Measurements from ENCODE around the gene KRTAP16-1. TPM values are rescaled to one million over a fixed set of nuclear protein-coding genes. Genes with fewer than 3 reads are reported as not detected.

Gene KRTAP16-1
- total and polyA plus RNA-seq, 9 donors, result not detected

- H3K4me1 ChIP-seq (ENCODE audit: insufficient read depth), result no peaks in the 10 kb centered on the region
- no peaks in the 10 kb centered on the region for H3K9me3 ChIP-seq
- no peak overlapping the region for H3K27ac ChIP-seq
- no peak for DNase-seq
- H3K4me3 ChIP-seq, result no peak overlapping the region
- intact Hi-C loops (cut with DNase I), result no loop called here
- 91 to 92% (median 91%) methylated on average over 20 of the region's 20 CpGs for WGBS, 3 donors
- H3K36me3 ChIP-seq, result no peaks in the 10 kb centered on the region
- TF ChIP-seq CTCF (IDR thresholded peaks at IDR 0.05), result no peak
- TF ChIP-seq POLR2A (IDR thresholded peaks at IDR 0.05), result no peak
- no peak for TF ChIP-seq EP300 (IDR thresholded peaks at IDR 0.05)
- no peaks in the 10 kb centered on the region for H3K27me3 ChIP-seq
Measured at GRCh38 chr17:41298458-41299135, 10.5 kb downstream of the KRTAP16-1 start.

- H3K4me3 ChIP-seq, result no peak overlapping the region
- no peak for DNase-seq
Measured at GRCh38 chr17:41296846-41297245, 12.3 kb downstream of the KRTAP16-1 start.

GRCh38 chr17:41294016-41294415 is 15.1 kb downstream of the KRTAP16-1 start:
- WGBS, 3 donors, result 83 to 89% (median 88%) methylated on average over 1 of the region's 1 CpG

More at GRCh38 chr17:41296846-41297245, 12.3 kb downstream of the KRTAP16-1 start:
- intact Hi-C loops (cut with DNase I), result no loop called here
- 31 to 56% (median 54%) methylated on average over 1 of the region's 1 CpG for WGBS, 3 donors
- TF ChIP-seq CTCF (IDR thresholded peaks at IDR 0.05) (no peak), POLR2A (IDR thresholded peaks at IDR 0.05) (no peak), EP300 (IDR thresholded peaks at IDR 0.05) (no peak)
- no peaks in the 10 kb centered on the region for H3K36me3 ChIP-seq
- no peaks in the 10 kb centered on the region for H3K27me3 ChIP-seq
- no peaks in the 10 kb centered on the region for H3K9me3 ChIP-seq
- no peak overlapping the region for H3K27ac ChIP-seq
- H3K4me1 ChIP-seq (ENCODE audit: insufficient read depth), result no peaks in the 10 kb centered on the region

GRCh38 chr17:41287050-41287449 is 22.1 kb downstream of the KRTAP16-1 start:
- TF ChIP-seq POLR2A (IDR thresholded peaks at IDR 0.05) (no peak), CTCF (IDR thresholded peaks at IDR 0.05) (no peak), EP300 (IDR thresholded peaks at IDR 0.05) (no peak)
- 83 to 85% (median 85%) methylated on average over 3 of the region's 3 CpGs for WGBS, 3 donors
- Histone ChIP-seq H3K4me3 (no peak overlapping the region), H3K36me3 (no peaks in the 10 kb centered on the region), H3K27ac (no peak overlapping the region), H3K4me1 (ENCODE audit: insufficient read depth) (no peaks in the 10 kb centered on the region), H3K9me3 (no peaks in the 10 kb centered on the region), H3K27me3 (no peaks in the 10 kb centered on the region)
- no peak for DNase-seq
- intact Hi-C loops (cut with DNase I), result no loop called here

More at GRCh38 chr17:41294016-41294415, 15.1 kb downstream of the KRTAP16-1 start:
- Histone ChIP-seq H3K27me3 (no peaks in the 10 kb centered on the region), H3K4me1 (ENCODE audit: insufficient read depth) (no peaks in the 10 kb centered on the region), H3K27ac (no peak overlapping the region), H3K36me3 (no peaks in the 10 kb centered on the region), H3K4me3 (no peak overlapping the region), H3K9me3 (no peaks in the 10 kb centered on the region)
- TF ChIP-seq POLR2A (IDR thresholded peaks at IDR 0.05) (no peak), CTCF (IDR thresholded peaks at IDR 0.05) (no peak)
- intact Hi-C loops (cut with DNase I), result no loop called here
- DNase-seq, result no peak

All from ovary (tissue), 9 donors.